Measurements from ENCODE around the gene AVPR1B. TPM values are rescaled to one million over a fixed set of nuclear protein-coding genes. Genes with fewer than 3 reads are reported as not detected.

The AVPR1B gene
- total and polyA plus RNA-seq, 11 donors: not detected

- peaks cover 0 to 14% (median 0%) of the 10 kb centered on the region in 9 donors for H3K27me3 ChIP-seq
- H3K27ac ChIP-seq: no peak overlapping the region
- ATAC-seq (no peak), DNase-seq (no peak)
- H3K4me1 ChIP-seq: peaks cover 0 to 30% (median 0%) of the 10 kb centered on the region in 12 donors
- TF ChIP-seq POLR2A (IDR thresholded peaks at IDR 0.05) (no peak), CTCF (IDR thresholded peaks at IDR 0.05) (no peak)
- intact Hi-C loops (cut with DNase I): loop anchor here in 6 of 10 donors (10.0 kb wide), 5 partner anchors 68 to 508 kb away; no protein-coding TSS in a partner anchor
- H3K36me3 ChIP-seq: no peaks in the 10 kb centered on the region
- no peak overlapping the region for H3K4me3 ChIP-seq
- no peaks in the 10 kb centered on the region for H3K9me3 ChIP-seq
Measured at GRCh38 chr1:206102292-206102936, 14.8 kb downstream of the AVPR1B start.

DNA sequence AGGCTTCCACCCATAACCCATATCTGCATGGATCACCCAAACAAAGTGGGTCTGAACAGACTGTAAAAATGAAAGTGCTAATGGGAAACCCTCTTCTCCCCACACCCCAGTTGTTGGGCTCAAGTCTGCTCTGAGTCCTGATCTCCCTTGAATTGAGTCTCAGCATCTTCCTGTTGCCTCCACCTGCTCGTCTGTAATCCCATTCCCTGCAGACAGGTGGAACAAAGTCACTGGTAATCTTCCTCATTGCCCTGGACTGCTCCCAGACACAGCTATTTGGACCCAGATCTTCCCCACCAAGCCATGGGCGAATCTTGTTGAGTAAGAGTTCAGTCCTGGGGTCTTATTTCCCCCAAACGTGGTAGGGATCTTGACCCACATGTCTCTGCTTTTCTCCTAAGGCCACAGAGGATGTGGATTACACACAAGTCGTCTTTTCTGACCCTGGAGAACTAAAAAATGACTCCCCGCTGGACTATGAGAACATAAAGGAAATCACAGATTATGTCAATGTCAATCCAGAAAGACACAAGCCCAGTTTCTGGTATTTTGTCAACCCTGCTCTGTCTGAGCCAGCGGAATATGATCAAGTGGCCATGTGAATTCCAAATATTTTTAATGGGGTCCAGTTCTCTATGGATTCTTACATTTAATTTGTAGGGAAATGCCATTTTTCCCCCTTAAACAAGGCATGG lies 15.7 kb downstream of the AVPR1B start:
- 80 to 92% (median 87%) methylated on average over 6 of the region's 6 CpGs for WGBS, 4 donors
- intact Hi-C loops (cut with DNase I): loop anchor here in 6 of 10 donors (10.0 kb wide), 5 partner anchors 67 to 507 kb away; no protein-coding TSS in a partner anchor

GRCh38 chr1:206100226-206100815 lies 16.9 kb downstream of the AVPR1B start:
- Histone ChIP-seq H3K9me3 (no peaks in the 10 kb centered on the region), H3K27me3 (peaks cover 0 to 14% (median 0%) of the 10 kb centered on the region in 9 donors), H3K4me1 (peaks cover 0 to 34% (median 0%) of the 10 kb centered on the region in 12 donors), H3K4me3 (no peak overlapping the region), H3K27ac (no peak overlapping the region), H3K36me3 (no peaks in the 10 kb centered on the region)
- WGBS, 4 donors: 85 to 100% (median 89%) methylated on average over 1 of the region's 1 CpG
- TF ChIP-seq POLR2A (IDR thresholded peaks at IDR 0.05): no peak
- no peak for TF ChIP-seq CTCF (IDR thresholded peaks at IDR 0.05)
- no peak for DNase-seq
- intact Hi-C loops (cut with DNase I): loop anchor here in 6 of 10 donors (10.0 kb wide), 5 partner anchors 66 to 506 kb away; no protein-coding TSS in a partner anchor
- no peak for ATAC-seq

More for the DNA sequence above, 15.7 kb downstream of the AVPR1B start:
- Histone ChIP-seq H3K27me3 (peaks cover 0 to 14% (median 0%) of the 10 kb centered on the region in 9 donors), H3K36me3 (no peaks in the 10 kb centered on the region), H3K27ac (no peak overlapping the region), H3K4me1 (peaks cover 0 to 34% (median 0%) of the 10 kb centered on the region in 12 donors), H3K4me3 (no peak overlapping the region), H3K9me3 (no peaks in the 10 kb centered on the region)
- no peak for DNase-seq
- no peak for ATAC-seq
- no peak for TF ChIP-seq POLR2A (IDR thresholded peaks at IDR 0.05)
- no peak for TF ChIP-seq CTCF (IDR thresholded peaks at IDR 0.05)

Measured in heart left ventricle (tissue), 16 donors.